ENCODE results near the gene TAS2R10.

DNA sequence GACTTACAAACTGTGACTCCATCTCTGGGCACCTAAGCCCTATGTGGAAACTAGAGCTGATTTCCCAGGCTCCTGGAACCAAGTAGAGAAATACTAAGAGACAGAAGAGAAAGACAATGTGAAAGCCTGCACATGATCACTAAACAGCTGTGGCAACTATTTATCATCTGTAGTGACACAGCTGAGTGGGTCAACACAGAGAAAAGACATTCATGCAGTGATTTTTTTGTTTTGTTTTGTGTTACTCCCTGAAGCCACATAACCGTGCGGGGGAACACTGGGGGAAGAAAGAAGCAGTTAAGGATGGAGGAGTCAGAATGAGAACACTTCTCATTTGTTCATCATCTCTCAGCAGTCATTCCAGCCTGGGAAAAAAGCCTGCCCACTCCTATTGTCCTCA lies 21.6 kb upstream of the TAS2R10 start:
- TF ChIP-seq, protein P1, sequence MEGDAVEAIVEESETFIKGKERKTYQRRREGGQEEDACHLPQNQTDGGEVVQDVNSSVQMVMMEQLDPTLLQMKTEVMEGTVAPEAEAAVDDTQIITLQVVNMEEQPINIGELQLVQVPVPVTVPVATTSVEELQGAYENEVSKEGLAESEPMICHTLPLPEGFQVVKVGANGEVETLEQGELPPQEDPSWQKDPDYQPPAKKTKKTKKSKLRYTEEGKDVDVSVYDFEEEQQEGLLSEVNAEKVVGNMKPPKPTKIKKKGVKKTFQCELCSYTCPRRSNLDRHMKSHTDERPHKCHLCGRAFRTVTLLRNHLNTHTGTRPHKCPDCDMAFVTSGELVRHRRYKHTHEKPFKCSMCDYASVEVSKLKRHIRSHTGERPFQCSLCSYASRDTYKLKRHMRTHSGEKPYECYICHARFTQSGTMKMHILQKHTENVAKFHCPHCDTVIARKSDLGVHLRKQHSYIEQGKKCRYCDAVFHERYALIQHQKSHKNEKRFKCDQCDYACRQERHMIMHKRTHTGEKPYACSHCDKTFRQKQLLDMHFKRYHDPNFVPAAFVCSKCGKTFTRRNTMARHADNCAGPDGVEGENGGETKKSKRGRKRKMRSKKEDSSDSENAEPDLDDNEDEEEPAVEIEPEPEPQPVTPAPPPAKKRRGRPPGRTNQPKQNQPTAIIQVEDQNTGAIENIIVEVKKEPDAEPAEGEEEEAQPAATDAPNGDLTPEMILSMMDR (IDR thresholded peaks at IDR 0.05) = no peak
- TF ChIP-seq POLR2A (IDR thresholded peaks at IDR 0.05) = no peak
